ENCODE data around the gene GTF3A. TPM values are rescaled to one million over a fixed set of nuclear protein-coding genes. Genes with fewer than 3 reads are reported as not detected.
"Not testable (repeated sequence)": the region's sequence is repeated elsewhere in the genome, so short reads cannot be mapped to it uniquely, and the experiment has no call there.

GTF3A gene
- total RNA-seq, 1 experiment from 2014 or later = 88.7 TPM

- Mint-ChIP-seq H3K4me3 (no peak overlapping the region), H3K36me3 (peaks cover 5% of the 10 kb centered on the region; the same call in 1 of the 2 replicates), H3K27ac (no peak overlapping the region), H3K9me3 (peaks cover 8% of the 10 kb centered on the region), H3K4me1 (peaks cover 4% of the 10 kb centered on the region; the same call in 1 of the 2 replicates), H3K27me3 (ENCODE audit: low read depth) (no peaks in the 10 kb centered on the region)
- 0 out of 2 replicates have a peak, but pooled peaks have one; percentile 32 for TF ChIP-seq GABPB1 (CRISPR knock-in tag; IDR thresholded peaks at IDR 0.05)
- TF ChIP-seq ZNF671 (CRISPR knock-in tag; IDR thresholded peaks at IDR 0.05) = no peak
- no peak for TF ChIP-seq ATF6 (CRISPR knock-in tag; IDR thresholded peaks at IDR 0.05)
- TF ChIP-seq E2F1 (CRISPR knock-in tag; IDR thresholded peaks at IDR 0.05) = no peak
- TF ChIP-seq ZNF219 (CRISPR knock-in tag; IDR thresholded peaks at IDR 0.05; ENCODE audit: borderline replicate concordance) = no peak
- TF ChIP-seq EMX1 (CRISPR knock-in tag; IDR thresholded peaks at IDR 0.05) = no peak
- ChIA-PET CTCF (no interaction called here), POLR2A (no interaction called here)
- ATAC-seq = no peak
- DNase-seq (ENCODE audit: low spot score) = no peak
Observed at GRCh38 chr13:27396252-27396846, 28.1 kb upstream of the GTF3A start.

- Mint-ChIP-seq H3K27me3 (ENCODE audit: low read depth) (no peaks in the 10 kb centered on the region), H3K27ac (no peak overlapping the region), H3K4me1 (peaks cover 11% of the 10 kb centered on the region), H3K36me3 (peaks cover 5% of the 10 kb centered on the region; the same call in 1 of the 2 replicates), H3K9me3 (peaks cover 8% of the 10 kb centered on the region), H3K4me3 (no peak overlapping the region)
- no peak for ATAC-seq
- ChIA-PET CTCF (no interaction called here), POLR2A (no interaction called here)
- DNase-seq (ENCODE audit: low spot score) = no peak
- TF ChIP-seq ZNF219 (CRISPR knock-in tag; IDR thresholded peaks at IDR 0.05; ENCODE audit: borderline replicate concordance) (no peak), MLX (CRISPR knock-in tag; IDR thresholded peaks at IDR 0.05) (no peak), NR1H2 (CRISPR knock-in tag; IDR thresholded peaks at IDR 0.05) (no peak), ZNF425 (CRISPR knock-in tag; conservative IDR thresholded peaks at IDR 0.05) (no peak), USF2 (CRISPR knock-in tag; IDR thresholded peaks at IDR 0.05) (no peak), SMAD4 (CRISPR knock-in tag; IDR thresholded peaks at IDR 0.05) (no peak)
Observed at GRCh38 chr13:27398360-27398759, 26.1 kb upstream of the GTF3A start.

GRCh38 chr13:27400405-27400804, 24.0 kb upstream of the GTF3A start:
- DNase-seq (ENCODE audit: low spot score); H3K27ac Mint-ChIP-seq; H3K36me3 Mint-ChIP-seq; POLR2A ChIA-PET; H3K4me3 Mint-ChIP-seq; H3K9me3 Mint-ChIP-seq; ATAC-seq; H3K27me3 Mint-ChIP-seq (ENCODE audit: low read depth): not testable (repeated sequence)
- H3K4me1 Mint-ChIP-seq = peaks cover 18% of the 10 kb centered on the region
- TF ChIP-seq NFYB (CRISPR knock-in tag; conservative IDR thresholded peaks at IDR 0.05; ENCODE audit: low read depth) = peak; percentile 53
- CTCF ChIA-PET = interaction anchor here (0.6 kb wide), 1 partner anchor 62 kb away, joined by 3 read pairs; no protein-coding TSS in a partner anchor

Data from WTC11 (cell line).